GM21528 (cell line): ENCODE measurements around the gene TUBB3.
"Not testable (repeated sequence)": the region's sequence is repeated elsewhere in the genome, so short reads cannot be mapped to it uniquely, and the experiment has no call there.

Source experiments
- ATAC-seq: cut with Tn5 transposase; IDR thresholded peaks from one replicate; pipeline ENCODE4 v1.9.1; 2021; ENCODE audit warnings: mild to moderate bottlenecking, moderate library complexity; ENCODE audit not compliant: unreplicated experiment, low FRiP score

TUBB3 gene

GRCh38 chr16:89900885-89901284 is 22.3 kb upstream of the TUBB3 start:
- no peak for ATAC-seq

- no peak for ATAC-seq
These were observed 20.2 kb upstream of the TUBB3 start for GRCh38 chr16:89902980-89903379.

- no peak for ATAC-seq
These were observed 19.1 kb upstream of the TUBB3 start for GRCh38 chr16:89903908-89904515.

- ATAC-seq: no peak
These were observed 18.3 kb upstream of the TUBB3 start for GRCh38 chr16:89904606-89905510.

GRCh38 chr16:89905511-89906139 is 17.5 kb upstream of the TUBB3 start:
- no peak for ATAC-seq

- ATAC-seq: no peak
These were observed 16.8 kb upstream of the TUBB3 start for GRCh38 chr16:89906140-89907025.

GRCh38 chr16:89907055-89907814 is 15.9 kb upstream of the TUBB3 start:
- no peak for ATAC-seq

- no peak for ATAC-seq
These were observed 14.9 kb upstream of the TUBB3 start for GRCh38 chr16:89908236-89908635.

- no peak for ATAC-seq
These were observed 13.1 kb upstream of the TUBB3 start for GRCh38 chr16:89909777-89910716.

GRCh38 chr16:89910717-89911354 is 12.3 kb upstream of the TUBB3 start:
- no peak for ATAC-seq

- no peak for ATAC-seq
These were observed 11.8 kb upstream of the TUBB3 start for GRCh38 chr16:89911375-89911774.

GRCh38 chr16:89912143-89912542 is 11.0 kb upstream of the TUBB3 start:
- no peak for ATAC-seq

GRCh38 chr16:89912627-89913026 is 10.5 kb upstream of the TUBB3 start:
- ATAC-seq: no peak

GRCh38 chr16:89913408-89914387 is 9.4 kb upstream of the TUBB3 start:
- no peak for ATAC-seq

GRCh38 chr16:89914642-89915285 is 8.4 kb upstream of the TUBB3 start:
- not testable (repeated sequence) for ATAC-seq
